ENCODE data around the gene OR2Y1.
A peak's percentile ranks its signal among the peaks of the same experiment; 100 is the strongest.
"Not testable (repeated sequence)": the region's sequence is repeated elsewhere in the genome, so short reads cannot be mapped to it uniquely, and the experiment has no call there.

OR2Y1 gene

DNA sequence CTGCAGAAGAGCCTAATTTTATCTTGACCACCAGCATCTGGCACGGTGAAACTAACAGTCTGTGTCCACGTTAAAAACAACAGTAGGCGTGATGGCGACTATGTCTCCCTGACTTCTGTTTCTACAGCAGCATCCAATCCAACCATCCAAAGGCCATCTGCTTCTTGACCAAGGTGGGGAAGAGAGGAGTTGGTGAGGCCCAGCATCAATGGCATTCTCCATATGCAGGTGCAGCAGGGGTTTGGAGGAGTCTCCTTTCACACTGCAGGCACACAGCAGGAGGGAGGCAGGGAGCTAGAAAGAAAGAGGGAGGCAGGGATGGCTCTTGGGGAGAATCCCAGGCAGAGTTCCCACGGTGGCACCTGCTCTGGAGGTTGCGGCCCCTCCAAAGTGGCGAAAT lies 35.8 kb upstream of the OR2Y1 start:
- no peak overlapping the region for H3K4me3 ChIP-seq (ENCODE audit: low read length)
- DNase-seq (ENCODE audit: low read depth): no peak

DNA sequence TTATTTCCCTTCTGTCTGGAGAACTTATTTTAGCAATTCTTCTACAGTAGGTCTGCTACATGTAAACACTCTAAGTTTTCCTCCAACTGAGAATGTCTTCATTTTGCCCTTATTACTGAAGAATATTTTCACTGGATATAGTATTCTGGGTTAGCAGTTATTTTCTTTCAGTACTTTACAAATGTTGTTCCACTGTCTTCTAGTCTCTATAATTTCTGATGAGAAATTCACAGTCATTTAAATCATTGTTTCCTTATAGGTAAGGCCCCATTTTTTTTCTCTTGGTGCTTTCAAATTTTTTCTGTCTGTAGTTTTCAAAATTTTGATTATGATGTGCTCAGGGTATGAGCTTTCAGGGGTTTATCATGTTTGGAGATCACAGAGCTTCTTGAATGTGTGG lies 32.0 kb upstream of the OR2Y1 start:
- no peak overlapping the region for H3K4me3 ChIP-seq (ENCODE audit: low read length)
- TF ChIP-seq, protein P1, sequence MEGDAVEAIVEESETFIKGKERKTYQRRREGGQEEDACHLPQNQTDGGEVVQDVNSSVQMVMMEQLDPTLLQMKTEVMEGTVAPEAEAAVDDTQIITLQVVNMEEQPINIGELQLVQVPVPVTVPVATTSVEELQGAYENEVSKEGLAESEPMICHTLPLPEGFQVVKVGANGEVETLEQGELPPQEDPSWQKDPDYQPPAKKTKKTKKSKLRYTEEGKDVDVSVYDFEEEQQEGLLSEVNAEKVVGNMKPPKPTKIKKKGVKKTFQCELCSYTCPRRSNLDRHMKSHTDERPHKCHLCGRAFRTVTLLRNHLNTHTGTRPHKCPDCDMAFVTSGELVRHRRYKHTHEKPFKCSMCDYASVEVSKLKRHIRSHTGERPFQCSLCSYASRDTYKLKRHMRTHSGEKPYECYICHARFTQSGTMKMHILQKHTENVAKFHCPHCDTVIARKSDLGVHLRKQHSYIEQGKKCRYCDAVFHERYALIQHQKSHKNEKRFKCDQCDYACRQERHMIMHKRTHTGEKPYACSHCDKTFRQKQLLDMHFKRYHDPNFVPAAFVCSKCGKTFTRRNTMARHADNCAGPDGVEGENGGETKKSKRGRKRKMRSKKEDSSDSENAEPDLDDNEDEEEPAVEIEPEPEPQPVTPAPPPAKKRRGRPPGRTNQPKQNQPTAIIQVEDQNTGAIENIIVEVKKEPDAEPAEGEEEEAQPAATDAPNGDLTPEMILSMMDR (IDR thresholded peaks at IDR 0.05; ENCODE audit: insufficient read depth, low read depth, low read length, missing control alignments): no peak
- DNase-seq (ENCODE audit: low read depth): no peak

More for the DNA sequence above, 35.8 kb upstream of the OR2Y1 start:
- TF ChIP-seq, protein P1 (IDR thresholded peaks at IDR 0.05; ENCODE audit: insufficient read depth, low read depth, low read length, missing control alignments): no peak

DNA sequence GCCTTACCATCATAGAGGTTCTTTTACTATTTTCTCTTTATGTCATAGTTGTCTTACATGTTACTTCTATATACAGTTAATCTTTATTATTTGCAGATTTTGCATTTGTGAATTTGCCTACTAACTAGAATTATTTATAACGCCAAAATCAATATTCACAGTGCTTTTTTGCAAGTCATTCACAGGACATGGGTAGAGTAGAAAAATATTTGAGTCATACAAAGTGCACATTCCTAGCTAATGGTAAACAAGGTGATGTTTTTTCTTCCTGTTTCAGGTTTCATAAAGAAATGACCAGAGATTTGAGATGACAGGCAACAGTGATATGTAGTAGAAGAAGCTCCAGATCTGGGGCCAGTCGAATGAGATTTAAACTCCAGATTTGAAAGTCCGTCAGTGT lies 30.0 kb upstream of the OR2Y1 start:
- DNase-seq (ENCODE audit: low read depth): peak; percentile 22
- H3K4me3 ChIP-seq (ENCODE audit: low read length): no peak overlapping the region
- TF ChIP-seq, protein P1 (IDR thresholded peaks at IDR 0.05; ENCODE audit: insufficient read depth, low read depth, low read length, missing control alignments): no peak

DNA sequence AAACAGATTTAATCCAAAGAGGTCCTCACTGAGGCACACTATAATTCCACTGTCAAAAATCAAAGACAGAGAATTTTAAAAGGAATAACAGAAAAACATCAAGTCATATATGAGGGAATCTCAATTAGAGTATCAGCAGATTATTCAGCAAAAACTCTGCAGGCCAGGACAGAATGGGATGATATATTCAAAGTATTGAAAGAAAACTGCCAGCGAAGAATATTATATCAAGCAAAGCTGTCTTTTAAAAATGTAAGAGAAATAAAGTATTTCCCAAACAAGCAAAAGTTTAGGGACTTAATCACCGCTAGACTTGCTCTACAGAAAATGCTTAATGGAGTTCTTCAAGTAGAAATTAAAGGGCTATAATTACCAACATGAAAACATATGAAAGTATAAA lies 15.7 kb upstream of the OR2Y1 start:
- TF ChIP-seq, protein P1 (IDR thresholded peaks at IDR 0.05; ENCODE audit: insufficient read depth, low read depth, low read length, missing control alignments): no peak
- H3K4me3 ChIP-seq (ENCODE audit: low read length): no peak overlapping the region

DNA sequence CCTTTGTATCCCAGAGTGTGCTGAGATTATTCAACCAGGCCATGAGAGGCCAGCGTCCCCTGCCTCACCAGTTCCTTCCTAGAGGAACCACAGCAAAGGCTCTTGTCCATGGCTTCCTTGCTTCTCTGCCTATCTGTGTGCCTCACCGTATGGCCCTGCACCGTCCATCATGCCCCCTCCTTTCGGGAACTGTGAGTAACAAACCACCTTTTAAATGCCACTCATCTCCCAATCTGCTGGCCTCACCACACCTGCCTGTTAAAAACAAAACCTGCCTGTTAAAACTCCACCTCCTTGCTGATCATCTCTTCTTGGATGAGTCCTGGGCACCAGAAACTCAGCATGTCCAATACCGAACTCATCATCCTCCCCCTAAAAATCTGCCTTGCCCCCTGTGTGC lies 4.4 kb upstream of the OR2Y1 start:
- DNase-seq (ENCODE audit: low read depth): no peak
- H3K4me3 ChIP-seq (ENCODE audit: low read length): no peak overlapping the region
- TF ChIP-seq, protein P1 (IDR thresholded peaks at IDR 0.05; ENCODE audit: insufficient read depth, low read depth, low read length, missing control alignments): no peak

More for the DNA sequence above, 15.7 kb upstream of the OR2Y1 start:
- DNase-seq (ENCODE audit: low read depth): no peak

DNA sequence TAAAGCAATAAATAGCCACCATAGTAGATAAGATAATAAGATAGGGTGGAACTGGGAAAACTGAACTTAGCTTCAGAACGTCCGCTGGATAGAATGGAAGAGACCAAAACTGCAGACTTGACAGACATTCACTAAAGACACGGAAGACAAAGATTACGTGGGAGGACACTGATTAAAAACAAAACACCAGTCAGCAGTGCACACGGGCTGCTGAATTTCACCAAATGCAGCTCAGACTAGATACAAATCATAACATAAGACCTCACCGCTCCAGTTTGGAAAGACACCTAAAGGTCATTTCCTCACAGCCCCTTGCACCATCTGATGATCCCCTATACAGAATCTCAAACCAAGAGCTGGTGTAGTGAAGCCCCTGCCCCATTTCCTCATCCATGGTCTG lies 2.9 kb upstream of the OR2Y1 start:
- TF ChIP-seq, protein P1 (IDR thresholded peaks at IDR 0.05; ENCODE audit: insufficient read depth, low read depth, low read length, missing control alignments): no peak

DNA sequence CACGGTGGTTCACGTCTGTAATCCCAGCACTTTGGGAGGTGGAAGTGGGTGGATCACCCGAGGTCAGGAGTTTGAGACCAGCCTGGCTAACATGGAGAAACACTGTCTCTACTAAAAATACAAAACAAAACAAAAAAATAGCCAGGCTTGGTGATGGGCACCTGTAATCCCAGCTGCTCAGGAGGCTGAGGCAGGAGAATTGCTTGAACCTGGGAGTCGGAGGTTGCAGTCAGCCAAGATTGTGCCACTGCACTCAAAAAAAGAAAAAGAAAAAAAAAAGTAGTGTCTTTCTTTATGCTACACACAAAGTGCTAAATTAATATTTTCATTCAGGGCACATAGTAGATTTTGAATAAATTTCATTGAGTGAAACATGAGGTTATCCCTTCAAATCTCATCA lies 1.1 kb upstream of the OR2Y1 start:
- DNase-seq (ENCODE audit: low read depth); H3K4me3 ChIP-seq (ENCODE audit: low read length): not testable (repeated sequence)

More for the DNA sequence above, 2.9 kb upstream of the OR2Y1 start:
- no peak overlapping the region for H3K4me3 ChIP-seq (ENCODE audit: low read length)
- no peak for DNase-seq (ENCODE audit: low read depth)

Data from epithelial cell of esophagus (primary cell).